ENCODE results near the gene CSTF1.

CSTF1 gene

DNA sequence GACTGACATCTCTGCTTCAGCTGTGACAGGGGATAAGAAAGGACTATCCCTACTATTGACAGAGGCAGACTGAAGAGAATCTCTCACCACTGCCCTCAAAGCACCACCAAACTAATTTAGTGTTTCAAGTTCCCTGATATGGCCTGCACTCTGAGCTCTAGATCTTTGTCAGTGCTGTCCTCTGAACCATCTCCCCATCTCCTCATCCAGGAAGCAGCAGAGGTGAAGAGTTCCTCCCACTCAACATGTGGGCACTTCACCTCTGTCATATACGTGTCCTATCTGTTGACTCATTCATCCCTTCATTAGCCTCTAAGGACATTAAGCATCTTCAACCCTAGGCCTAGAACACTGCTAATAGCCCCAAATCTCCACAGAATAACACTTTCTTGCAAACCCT lies 19.6 kb upstream of the CSTF1 start:
- TF ChIP-seq, protein P1, sequence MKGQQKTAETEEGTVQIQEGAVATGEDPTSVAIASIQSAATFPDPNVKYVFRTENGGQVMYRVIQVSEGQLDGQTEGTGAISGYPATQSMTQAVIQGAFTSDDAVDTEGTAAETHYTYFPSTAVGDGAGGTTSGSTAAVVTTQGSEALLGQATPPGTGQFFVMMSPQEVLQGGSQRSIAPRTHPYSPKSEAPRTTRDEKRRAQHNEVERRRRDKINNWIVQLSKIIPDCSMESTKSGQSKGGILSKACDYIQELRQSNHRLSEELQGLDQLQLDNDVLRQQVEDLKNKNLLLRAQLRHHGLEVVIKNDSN (IDR thresholded peaks at IDR 0.05): no peak
- no peak for TF ChIP-seq NFIC (IDR thresholded peaks at IDR 0.05)
- TF ChIP-seq FOXM1 (IDR thresholded peaks at IDR 0.05; ENCODE audit: borderline replicate concordance, low read depth): no peak
- no peak for TF ChIP-seq TCF12 (IDR thresholded peaks at IDR 0.05; ENCODE audit: low read depth)

GRCh38 chr20:56373942-56374341 lies 18.5 kb upstream of the CSTF1 start:
- TF ChIP-seq YY1 (IDR thresholded peaks at IDR 0.05; ENCODE audit: low read depth) (no peak), RAD21 (IDR thresholded peaks at IDR 0.05; ENCODE audit: low read depth) (no peak), EP300 (IDR thresholded peaks at IDR 0.05; ENCODE audit: borderline replicate concordance) (no peak), TCF12 (IDR thresholded peaks at IDR 0.05; ENCODE audit: low read depth) (no peak), TEAD4 (IDR thresholded peaks at IDR 0.05) (no peak), ZBTB7A (IDR thresholded peaks at IDR 0.05; ENCODE audit: low read depth) (no peak), EGR1 (IDR thresholded peaks at IDR 0.05) (no peak), CEBPB (IDR thresholded peaks at IDR 0.05) (no peak), NFIC (IDR thresholded peaks at IDR 0.05) (no peak), FOXM1 (IDR thresholded peaks at IDR 0.05; ENCODE audit: borderline replicate concordance, low read depth) (no peak)
- TF ChIP-seq, protein P1 (IDR thresholded peaks at IDR 0.05): no peak
- TF ChIP-seq, protein P2, sequence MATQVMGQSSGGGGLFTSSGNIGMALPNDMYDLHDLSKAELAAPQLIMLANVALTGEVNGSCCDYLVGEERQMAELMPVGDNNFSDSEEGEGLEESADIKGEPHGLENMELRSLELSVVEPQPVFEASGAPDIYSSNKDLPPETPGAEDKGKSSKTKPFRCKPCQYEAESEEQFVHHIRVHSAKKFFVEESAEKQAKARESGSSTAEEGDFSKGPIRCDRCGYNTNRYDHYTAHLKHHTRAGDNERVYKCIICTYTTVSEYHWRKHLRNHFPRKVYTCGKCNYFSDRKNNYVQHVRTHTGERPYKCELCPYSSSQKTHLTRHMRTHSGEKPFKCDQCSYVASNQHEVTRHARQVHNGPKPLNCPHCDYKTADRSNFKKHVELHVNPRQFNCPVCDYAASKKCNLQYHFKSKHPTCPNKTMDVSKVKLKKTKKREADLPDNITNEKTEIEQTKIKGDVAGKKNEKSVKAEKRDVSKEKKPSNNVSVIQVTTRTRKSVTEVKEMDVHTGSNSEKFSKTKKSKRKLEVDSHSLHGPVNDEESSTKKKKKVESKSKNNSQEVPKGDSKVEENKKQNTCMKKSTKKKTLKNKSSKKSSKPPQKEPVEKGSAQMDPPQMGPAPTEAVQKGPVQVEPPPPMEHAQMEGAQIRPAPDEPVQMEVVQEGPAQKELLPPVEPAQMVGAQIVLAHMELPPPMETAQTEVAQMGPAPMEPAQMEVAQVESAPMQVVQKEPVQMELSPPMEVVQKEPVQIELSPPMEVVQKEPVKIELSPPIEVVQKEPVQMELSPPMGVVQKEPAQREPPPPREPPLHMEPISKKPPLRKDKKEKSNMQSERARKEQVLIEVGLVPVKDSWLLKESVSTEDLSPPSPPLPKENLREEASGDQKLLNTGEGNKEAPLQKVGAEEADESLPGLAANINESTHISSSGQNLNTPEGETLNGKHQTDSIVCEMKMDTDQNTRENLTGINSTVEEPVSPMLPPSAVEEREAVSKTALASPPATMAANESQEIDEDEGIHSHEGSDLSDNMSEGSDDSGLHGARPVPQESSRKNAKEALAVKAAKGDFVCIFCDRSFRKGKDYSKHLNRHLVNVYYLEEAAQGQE (IDR thresholded peaks at IDR 0.05; ENCODE audit: low read depth): no peak
- TF ChIP-seq, protein P3, sequence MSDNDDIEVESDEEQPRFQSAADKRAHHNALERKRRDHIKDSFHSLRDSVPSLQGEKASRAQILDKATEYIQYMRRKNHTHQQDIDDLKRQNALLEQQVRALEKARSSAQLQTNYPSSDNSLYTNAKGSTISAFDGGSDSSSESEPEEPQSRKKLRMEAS (IDR thresholded peaks at IDR 0.05): no peak

DNA sequence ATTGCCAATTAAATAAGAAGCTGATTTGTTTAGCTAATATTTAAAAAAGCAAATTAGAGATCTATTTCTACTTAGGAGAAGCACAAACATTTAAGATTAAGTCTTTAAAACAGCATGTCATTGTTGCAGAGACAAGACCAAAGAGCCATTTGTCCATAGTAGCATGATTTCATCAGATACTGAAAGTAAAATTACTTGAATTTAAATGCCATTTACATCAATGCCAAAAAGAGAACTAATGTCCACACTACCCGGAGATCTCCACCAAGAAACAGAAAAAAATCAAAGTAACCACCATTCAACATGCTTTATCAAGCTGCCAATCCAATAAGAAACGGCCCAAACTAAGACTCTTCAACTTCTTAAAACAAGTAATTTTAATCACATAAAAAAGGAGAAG lies 16.1 kb upstream of the CSTF1 start:
- no peak for TF ChIP-seq ZBTB7A (IDR thresholded peaks at IDR 0.05; ENCODE audit: low read depth)
- TF ChIP-seq, protein P2 (IDR thresholded peaks at IDR 0.05; ENCODE audit: low read depth): no peak
- TF ChIP-seq EP300 (IDR thresholded peaks at IDR 0.05; ENCODE audit: borderline replicate concordance): no peak
- TF ChIP-seq CEBPB (IDR thresholded peaks at IDR 0.05): no peak
- TF ChIP-seq TEAD4 (IDR thresholded peaks at IDR 0.05): no peak

- TF ChIP-seq NFIC (IDR thresholded peaks at IDR 0.05) (no peak), TEAD4 (IDR thresholded peaks at IDR 0.05) (no peak), TCF12 (IDR thresholded peaks at IDR 0.05; ENCODE audit: low read depth) (no peak), YY1 (IDR thresholded peaks at IDR 0.05; ENCODE audit: low read depth) (no peak), FOXM1 (IDR thresholded peaks at IDR 0.05; ENCODE audit: borderline replicate concordance, low read depth) (no peak), RAD21 (IDR thresholded peaks at IDR 0.05; ENCODE audit: low read depth) (no peak), EGR1 (IDR thresholded peaks at IDR 0.05) (no peak), CEBPB (IDR thresholded peaks at IDR 0.05) (no peak), CREB1 (IDR thresholded peaks at IDR 0.05; ENCODE audit: low read depth) (no peak), EP300 (IDR thresholded peaks at IDR 0.05; ENCODE audit: borderline replicate concordance) (no peak), TAF1 (IDR thresholded peaks at IDR 0.05; ENCODE audit: low read depth) (no peak), ZBTB7A (IDR thresholded peaks at IDR 0.05; ENCODE audit: low read depth) (no peak)
- TF ChIP-seq, protein P3 (IDR thresholded peaks at IDR 0.05): no peak
- TF ChIP-seq, protein P2 (IDR thresholded peaks at IDR 0.05; ENCODE audit: low read depth): no peak
- TF ChIP-seq, protein P1 (IDR thresholded peaks at IDR 0.05): no peak
Measured at GRCh38 chr20:56378386-56378785, 14.1 kb upstream of the CSTF1 start.
